Right atrium auricular region (tissue), 2 donors: ENCODE data around the gene CGRRF1. TPM values are rescaled to one million over a fixed set of nuclear protein-coding genes. Genes with fewer than 3 reads are reported as not detected.

ENCODE experiments used
- DNase-seq: peaks from one replicate; pipeline ENCODE4 v3.0.0-alpha.2; 2019; ENCODE audit warnings: low spot score
- H3K27ac ChIP-seq, 2 donors: fragments of 200-600 bp; sonication (generic); 1 replicate in 1 of 2; 2 replicates in 1 of 2; pipeline ENCODE4 v1.5.1; 2016 to 2019
- H3K27me3 ChIP-seq, 2 donors: fragments of 200-600 bp; sonication (generic); one replicate each; pipeline versions ENCODE4 v1.5.1 to v1.6.0; 2017 to 2019
- H3K36me3 ChIP-seq: fragments of 200-600 bp; sonication (generic); one replicate; pipeline ENCODE4 v1.5.1; 2016
- H3K4me1 ChIP-seq, 2 donors: fragments of 200-600 bp; sonication (generic); one replicate each; pipeline versions ENCODE4 v1.5.1 to v1.6.0; 2017 to 2019
- H3K4me3 ChIP-seq, 2 donors: fragments of 200-600 bp; sonication (generic); 1 replicate in 1 of 2; 2 replicates in 1 of 2; pipeline ENCODE4 v1.5.1; 2017 to 2019; ENCODE audit warnings: mild to moderate bottlenecking in 1 of 2, moderate library complexity in 1 of 2
- H3K9me3 ChIP-seq, 2 donors: fragments of 200-600 bp; sonication (generic); one replicate each; pipeline ENCODE4 v1.5.1; 2019
- CTCF ChIP-seq, 2 donors: fragments of 200-600 bp; sonication (generic); IDR thresholded peaks; one replicate each; pipeline ENCODE4 v1.5.1; 2019; ENCODE audit warnings: antibody characterized with exemption in 2 of 2
- total RNA-seq, 2 donors: library from RNA; depleted of rRNA; stranded (reverse); fragments of >200 nt; gene quantifications; one replicate each; pipeline ENCODE4 v1.1.0, GENCODE V29; 2016

CGRRF1 gene
- total RNA-seq, 2 donors from 2014 or later = 12.4 to 17.4 TPM

- no peaks in the 10 kb centered on the region for H3K4me1 ChIP-seq
- peak overlapping the region in 1 of 2 donors; percentile 33 for H3K27ac ChIP-seq
- H3K27me3 ChIP-seq = no peaks in the 10 kb centered on the region
- H3K36me3 ChIP-seq = no peaks in the 10 kb centered on the region
- no peak for DNase-seq
- no peaks in the 10 kb centered on the region for H3K9me3 ChIP-seq
- H3K4me3 ChIP-seq = no peak overlapping the region
- TF ChIP-seq CTCF (IDR thresholded peaks at IDR 0.05) = no peak
Observed at GRCh38 chr14:54498579-54498978, 11.1 kb upstream of the CGRRF1 start.

- no peaks in the 10 kb centered on the region for H3K9me3 ChIP-seq
- no peak for TF ChIP-seq CTCF (IDR thresholded peaks at IDR 0.05)
- H3K4me3 ChIP-seq = no peak overlapping the region
- DNase-seq = no peak
- H3K27ac ChIP-seq = no peak overlapping the region
- H3K36me3 ChIP-seq = no peaks in the 10 kb centered on the region
- no peaks in the 10 kb centered on the region for H3K4me1 ChIP-seq
- H3K27me3 ChIP-seq = no peaks in the 10 kb centered on the region
Observed at GRCh38 chr14:54500744-54501143, 9.0 kb upstream of the CGRRF1 start.

- no peak overlapping the region for H3K27ac ChIP-seq
Observed at GRCh38 chr14:54501480-54501879, 8.2 kb upstream of the CGRRF1 start.

GRCh38 chr14:54502602-54503001 lies 7.1 kb upstream of the CGRRF1 start:
- H3K9me3 ChIP-seq = no peaks in the 10 kb centered on the region
- H3K27me3 ChIP-seq = no peaks in the 10 kb centered on the region
- no peak for TF ChIP-seq CTCF (IDR thresholded peaks at IDR 0.05)
- H3K4me1 ChIP-seq = no peaks in the 10 kb centered on the region
- H3K36me3 ChIP-seq = no peaks in the 10 kb centered on the region
- H3K4me3 ChIP-seq = no peak overlapping the region
- no peak overlapping the region for H3K27ac ChIP-seq
- DNase-seq = no peak

More at GRCh38 chr14:54501480-54501879, 8.2 kb upstream of the CGRRF1 start:
- TF ChIP-seq CTCF (IDR thresholded peaks at IDR 0.05) = no peak
- no peak for DNase-seq
- H3K4me3 ChIP-seq = no peak overlapping the region
- no peaks in the 10 kb centered on the region for H3K36me3 ChIP-seq
- H3K9me3 ChIP-seq = no peaks in the 10 kb centered on the region
- H3K27me3 ChIP-seq = no peaks in the 10 kb centered on the region
- H3K4me1 ChIP-seq = no peaks in the 10 kb centered on the region

GRCh38 chr14:54503486-54503885 lies 6.2 kb upstream of the CGRRF1 start:
- Histone ChIP-seq H3K4me1 (no peaks in the 10 kb centered on the region), H3K36me3 (no peaks in the 10 kb centered on the region), H3K9me3 (no peaks in the 10 kb centered on the region), H3K27me3 (no peaks in the 10 kb centered on the region), H3K4me3 (no peak overlapping the region), H3K27ac (no peak overlapping the region)
- DNase-seq = no peak
- peak in 1 of 2 donors; percentile 42 for TF ChIP-seq CTCF (IDR thresholded peaks at IDR 0.05)

GRCh38 chr14:54512393-54512792 lies 2.7 kb downstream of the CGRRF1 start:
- Histone ChIP-seq H3K4me1 (peaks cover 0 to 32% of the 10 kb centered on the region in 2 donors), H3K9me3 (peaks cover 0 to 10% of the 10 kb centered on the region in 2 donors), H3K27me3 (no peaks in the 10 kb centered on the region), H3K36me3 (peaks cover 6% of the 10 kb centered on the region), H3K4me3 (no peak overlapping the region), H3K27ac (peak overlapping the region in 1 of 2 donors; percentile 1)
- no peak for DNase-seq
- TF ChIP-seq CTCF (IDR thresholded peaks at IDR 0.05) = no peak
